Measurements from ENCODE around the gene CUX1.

The CUX1 gene

GRCh38 chr7:102270178-102270887, 452.9 kb downstream of the CUX1 start:
- H3K4me3 ChIP-seq (ENCODE audit: low read depth, low read length) = no peak overlapping the region
- H3K79me2 ChIP-seq (ENCODE audit: control insufficient read depth, insufficient read depth, low read length, unreplicated experiment) = no peaks in the 10 kb centered on the region
- H3K4me1 ChIP-seq (ENCODE audit: control insufficient read depth, insufficient read depth, low read length, unreplicated experiment) = no peaks in the 10 kb centered on the region
- no peaks in the 10 kb centered on the region for H3K27me3 ChIP-seq (ENCODE audit: insufficient read depth, low read length)
- H2AFZ ChIP-seq (ENCODE audit: low read length, unreplicated experiment) = no peak overlapping the region
- H3K36me3 ChIP-seq (ENCODE audit: insufficient read depth, low read length) = no peaks in the 10 kb centered on the region
- no peak overlapping the region for H3K27ac ChIP-seq (ENCODE audit: low read depth, low read length)

- no peak overlapping the region for H3K4me3 ChIP-seq (ENCODE audit: low read depth, low read length)
- H3K36me3 ChIP-seq (ENCODE audit: insufficient read depth, low read length) = no peaks in the 10 kb centered on the region
- no peaks in the 10 kb centered on the region for H3K27me3 ChIP-seq (ENCODE audit: insufficient read depth, low read length)
- H3K79me2 ChIP-seq (ENCODE audit: control insufficient read depth, insufficient read depth, low read length, unreplicated experiment) = no peaks in the 10 kb centered on the region
- no peak overlapping the region for H2AFZ ChIP-seq (ENCODE audit: low read length, unreplicated experiment)
- no peak overlapping the region for H3K27ac ChIP-seq (ENCODE audit: low read depth, low read length)
- H3K4me1 ChIP-seq (ENCODE audit: control insufficient read depth, insufficient read depth, low read length, unreplicated experiment) = no peaks in the 10 kb centered on the region
These were observed 453.9 kb downstream of the CUX1 start for GRCh38 chr7:102271158-102271798.

- Histone ChIP-seq H3K27me3 (ENCODE audit: insufficient read depth, low read length) (no peaks in the 10 kb centered on the region), H3K4me1 (ENCODE audit: control insufficient read depth, insufficient read depth, low read length, unreplicated experiment) (no peaks in the 10 kb centered on the region), H3K79me2 (ENCODE audit: control insufficient read depth, insufficient read depth, low read length, unreplicated experiment) (no peaks in the 10 kb centered on the region), H2AFZ (ENCODE audit: low read length, unreplicated experiment) (peak overlapping the region; percentile 52), H3K27ac (ENCODE audit: low read depth, low read length) (no peak overlapping the region), H3K4me3 (ENCODE audit: low read depth, low read length) (no peak overlapping the region), H3K36me3 (ENCODE audit: insufficient read depth, low read length) (no peaks in the 10 kb centered on the region)
These were observed 454.9 kb downstream of the CUX1 start for GRCh38 chr7:102272075-102272916.

- Histone ChIP-seq H3K4me1 (ENCODE audit: control insufficient read depth, insufficient read depth, low read length, unreplicated experiment) (no peaks in the 10 kb centered on the region), H3K79me2 (ENCODE audit: control insufficient read depth, insufficient read depth, low read length, unreplicated experiment) (no peaks in the 10 kb centered on the region), H3K27me3 (ENCODE audit: insufficient read depth, low read length) (no peaks in the 10 kb centered on the region), H2AFZ (ENCODE audit: low read length, unreplicated experiment) (no peak overlapping the region), H3K4me3 (ENCODE audit: low read depth, low read length) (no peak overlapping the region), H3K27ac (ENCODE audit: low read depth, low read length) (no peak overlapping the region), H3K36me3 (ENCODE audit: insufficient read depth, low read length) (no peaks in the 10 kb centered on the region)
These were observed 455.7 kb downstream of the CUX1 start for GRCh38 chr7:102272917-102273748.

GRCh38 chr7:102273749-102274712, 456.6 kb downstream of the CUX1 start:
- Histone ChIP-seq H3K27ac (ENCODE audit: low read depth, low read length) (no peak overlapping the region), H3K36me3 (ENCODE audit: insufficient read depth, low read length) (no peaks in the 10 kb centered on the region), H3K4me3 (ENCODE audit: low read depth, low read length) (no peak overlapping the region), H2AFZ (ENCODE audit: low read length, unreplicated experiment) (no peak overlapping the region), H3K79me2 (ENCODE audit: control insufficient read depth, insufficient read depth, low read length, unreplicated experiment) (no peaks in the 10 kb centered on the region), H3K27me3 (ENCODE audit: insufficient read depth, low read length) (no peaks in the 10 kb centered on the region), H3K4me1 (ENCODE audit: control insufficient read depth, insufficient read depth, low read length, unreplicated experiment) (no peaks in the 10 kb centered on the region)

DNA sequence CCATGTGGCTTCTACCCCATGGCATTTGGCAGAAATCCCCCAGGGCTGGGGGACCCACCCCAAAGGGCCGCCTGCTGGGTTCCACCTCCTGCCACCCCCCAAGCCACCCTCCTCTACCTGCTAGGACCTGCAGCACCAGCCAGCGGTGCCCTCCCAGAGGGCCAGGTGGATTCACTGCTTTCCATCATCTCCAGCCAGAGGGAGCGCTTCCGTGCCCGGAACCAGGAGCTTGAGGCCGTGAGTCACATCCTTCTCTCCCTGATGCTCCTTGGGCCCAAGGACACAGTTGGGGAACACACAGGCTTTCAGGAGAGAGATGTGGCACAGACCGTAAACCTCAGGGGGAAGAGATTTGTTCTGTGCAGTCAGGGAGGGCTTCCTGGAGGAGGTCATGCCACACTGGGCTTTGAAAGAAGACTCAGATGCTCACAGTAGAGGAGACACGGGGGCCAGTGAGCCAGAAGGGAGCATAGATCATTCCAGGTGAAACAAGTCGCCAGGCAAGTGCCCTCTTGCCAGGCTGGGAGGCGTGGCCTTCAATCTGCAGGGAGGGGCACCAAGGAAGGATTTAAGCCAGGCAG, 457.8 kb downstream of the CUX1 start:
- Histone ChIP-seq H3K27ac (ENCODE audit: low read depth, low read length) (no peak overlapping the region), H3K79me2 (ENCODE audit: control insufficient read depth, insufficient read depth, low read length, unreplicated experiment) (no peaks in the 10 kb centered on the region), H3K27me3 (ENCODE audit: insufficient read depth, low read length) (no peaks in the 10 kb centered on the region), H3K36me3 (ENCODE audit: insufficient read depth, low read length) (no peaks in the 10 kb centered on the region), H3K4me1 (ENCODE audit: control insufficient read depth, insufficient read depth, low read length, unreplicated experiment) (no peaks in the 10 kb centered on the region), H3K4me3 (ENCODE audit: low read depth, low read length) (no peak overlapping the region), H2AFZ (ENCODE audit: low read length, unreplicated experiment) (no peak overlapping the region)

DNA sequence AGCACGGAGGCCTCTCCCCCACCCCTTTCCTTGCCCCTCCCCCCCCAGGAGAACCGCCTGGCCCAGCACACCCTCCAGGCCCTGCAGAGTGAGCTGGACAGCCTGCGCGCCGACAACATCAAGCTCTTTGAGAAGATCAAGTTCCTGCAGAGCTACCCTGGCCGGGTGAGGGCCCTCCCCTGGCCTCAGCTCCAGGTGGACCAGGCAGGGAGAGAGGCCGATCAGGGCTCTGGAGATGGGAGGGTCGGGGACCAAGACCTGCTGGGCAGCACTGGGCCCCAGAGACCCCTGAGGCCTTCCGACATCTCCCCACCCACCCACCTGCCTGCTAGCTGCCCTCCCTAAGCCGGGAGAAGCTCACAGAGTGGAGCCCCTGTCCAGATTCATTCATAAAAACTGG, 460.5 kb downstream of the CUX1 start:
- Histone ChIP-seq H3K36me3 (ENCODE audit: insufficient read depth, low read length) (no peaks in the 10 kb centered on the region), H3K27me3 (ENCODE audit: insufficient read depth, low read length) (no peaks in the 10 kb centered on the region)

DNA sequence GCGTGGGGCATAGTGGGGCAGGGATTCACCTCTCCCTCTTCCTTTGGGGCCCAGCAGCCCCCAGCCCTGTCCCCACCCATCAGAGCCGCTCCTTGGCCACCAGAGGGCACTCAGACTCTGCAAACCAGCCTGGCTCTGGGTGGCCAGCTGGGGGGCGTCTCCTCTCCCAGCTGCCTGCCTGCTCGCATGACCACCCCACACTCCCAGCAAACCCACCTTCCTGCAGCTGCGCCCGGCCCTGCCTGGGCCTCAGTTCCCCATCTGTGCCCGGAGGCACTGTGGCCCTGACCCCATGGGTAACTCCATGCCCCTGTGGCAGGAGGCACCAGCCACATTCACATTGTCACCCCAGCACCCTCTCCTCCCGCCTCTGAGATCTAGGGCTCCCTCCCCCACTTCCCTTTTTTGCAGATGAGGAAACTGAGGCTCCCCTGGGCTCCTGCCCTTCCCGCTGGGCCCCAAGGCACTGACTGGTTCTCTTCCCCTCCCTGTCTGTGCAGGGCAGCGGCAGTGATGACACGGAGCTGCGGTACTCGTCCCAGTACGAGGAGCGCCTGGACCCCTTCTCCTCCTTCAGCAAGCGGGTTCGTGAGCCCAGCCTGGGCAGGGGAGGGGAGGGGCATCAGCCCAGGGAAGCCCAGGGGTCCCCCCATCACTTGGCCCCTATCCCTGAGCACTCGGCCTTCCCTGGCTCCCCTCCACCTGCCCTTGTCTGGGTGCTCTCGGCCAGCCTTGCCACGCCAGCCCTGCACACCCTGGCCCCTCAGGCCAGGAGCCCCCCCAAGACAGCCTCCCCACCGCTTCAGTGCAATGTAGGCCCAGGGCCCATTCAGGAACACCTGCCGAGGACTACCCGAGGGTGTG, 462.3 kb downstream of the CUX1 start:
- H3K27ac ChIP-seq (ENCODE audit: low read depth, low read length) = no peak overlapping the region
- H3K4me1 ChIP-seq (ENCODE audit: control insufficient read depth, insufficient read depth, low read length, unreplicated experiment) = no peaks in the 10 kb centered on the region
- H3K4me3 ChIP-seq (ENCODE audit: low read depth, low read length) = no peak overlapping the region
- no peaks in the 10 kb centered on the region for H3K79me2 ChIP-seq (ENCODE audit: control insufficient read depth, insufficient read depth, low read length, unreplicated experiment)
- no peaks in the 10 kb centered on the region for H3K27me3 ChIP-seq (ENCODE audit: insufficient read depth, low read length)
- H2AFZ ChIP-seq (ENCODE audit: low read length, unreplicated experiment) = no peak overlapping the region
- no peaks in the 10 kb centered on the region for H3K36me3 ChIP-seq (ENCODE audit: insufficient read depth, low read length)

More for the DNA sequence above, 460.5 kb downstream of the CUX1 start:
- Histone ChIP-seq H2AFZ (ENCODE audit: low read length, unreplicated experiment) (no peak overlapping the region), H3K79me2 (ENCODE audit: control insufficient read depth, insufficient read depth, low read length, unreplicated experiment) (no peaks in the 10 kb centered on the region), H3K4me1 (ENCODE audit: control insufficient read depth, insufficient read depth, low read length, unreplicated experiment) (no peaks in the 10 kb centered on the region), H3K4me3 (ENCODE audit: low read depth, low read length) (no peak overlapping the region), H3K27ac (ENCODE audit: low read depth, low read length) (no peak overlapping the region)

GRCh38 chr7:102280521-102280920, 463.1 kb downstream of the CUX1 start:
- Histone ChIP-seq H2AFZ (ENCODE audit: low read length, unreplicated experiment) (no peak overlapping the region), H3K4me3 (ENCODE audit: low read depth, low read length) (no peak overlapping the region), H3K36me3 (ENCODE audit: insufficient read depth, low read length) (no peaks in the 10 kb centered on the region), H3K27me3 (ENCODE audit: insufficient read depth, low read length) (no peaks in the 10 kb centered on the region), H3K4me1 (ENCODE audit: control insufficient read depth, insufficient read depth, low read length, unreplicated experiment) (no peaks in the 10 kb centered on the region), H3K79me2 (ENCODE audit: control insufficient read depth, insufficient read depth, low read length, unreplicated experiment) (no peaks in the 10 kb centered on the region), H3K27ac (ENCODE audit: low read depth, low read length) (no peak overlapping the region)
